HL-60 (cell line): Measurements from ENCODE around the gene ZMPSTE24.

Experiments
- POLR2AphosphoS5 ChIP-seq: IDR thresholded peaks from 2 replicates; pipeline ENCODE4 v1.6.1; 2012; ENCODE audit warnings: low read depth
- TF ChIP-seq, protein P1 (sequence below): IDR thresholded peaks from one replicate; pipeline ENCODE4 v1.5.1; 2011; ENCODE audit warnings: low read length, control low read depth, inconsistent platforms; ENCODE audit not compliant: insufficient read depth

DNA sequence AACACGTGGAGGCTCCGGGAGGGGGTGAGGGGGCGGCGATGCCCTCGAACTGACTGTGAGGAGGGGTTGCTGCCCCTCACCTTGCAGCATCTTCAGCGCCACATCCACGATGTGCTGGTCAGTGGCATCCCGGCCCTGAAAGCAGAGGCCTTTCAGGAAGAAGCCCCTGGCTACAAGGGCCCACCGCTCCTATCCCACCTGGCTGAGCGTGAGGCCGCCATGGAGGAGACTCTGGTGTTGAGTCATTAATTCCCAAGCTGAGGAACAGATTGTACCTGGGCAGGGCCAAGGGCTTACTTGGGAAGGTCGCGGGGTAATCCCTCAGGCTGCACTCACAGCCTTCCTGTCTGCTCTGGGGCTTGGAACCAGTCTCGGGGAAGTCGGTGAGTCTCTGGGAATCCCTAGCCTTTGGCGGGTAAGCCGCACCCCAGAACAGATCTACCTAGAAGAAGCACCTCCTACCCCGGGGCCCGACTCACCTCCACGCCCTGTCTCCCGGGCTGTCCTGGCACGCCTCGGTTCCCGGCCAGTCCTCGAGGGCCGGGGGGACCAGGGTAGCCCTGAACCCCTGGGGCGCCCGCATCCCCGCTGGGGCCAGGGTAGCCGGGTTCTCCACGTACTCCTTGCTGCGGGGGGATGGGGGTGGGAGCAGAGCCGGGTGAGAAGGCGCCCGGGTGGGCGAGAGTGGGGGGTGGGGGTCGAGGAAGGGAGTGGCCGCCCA lies 45.2 kb downstream of the ZMPSTE24 start:
- TF ChIP-seq, protein P1, sequence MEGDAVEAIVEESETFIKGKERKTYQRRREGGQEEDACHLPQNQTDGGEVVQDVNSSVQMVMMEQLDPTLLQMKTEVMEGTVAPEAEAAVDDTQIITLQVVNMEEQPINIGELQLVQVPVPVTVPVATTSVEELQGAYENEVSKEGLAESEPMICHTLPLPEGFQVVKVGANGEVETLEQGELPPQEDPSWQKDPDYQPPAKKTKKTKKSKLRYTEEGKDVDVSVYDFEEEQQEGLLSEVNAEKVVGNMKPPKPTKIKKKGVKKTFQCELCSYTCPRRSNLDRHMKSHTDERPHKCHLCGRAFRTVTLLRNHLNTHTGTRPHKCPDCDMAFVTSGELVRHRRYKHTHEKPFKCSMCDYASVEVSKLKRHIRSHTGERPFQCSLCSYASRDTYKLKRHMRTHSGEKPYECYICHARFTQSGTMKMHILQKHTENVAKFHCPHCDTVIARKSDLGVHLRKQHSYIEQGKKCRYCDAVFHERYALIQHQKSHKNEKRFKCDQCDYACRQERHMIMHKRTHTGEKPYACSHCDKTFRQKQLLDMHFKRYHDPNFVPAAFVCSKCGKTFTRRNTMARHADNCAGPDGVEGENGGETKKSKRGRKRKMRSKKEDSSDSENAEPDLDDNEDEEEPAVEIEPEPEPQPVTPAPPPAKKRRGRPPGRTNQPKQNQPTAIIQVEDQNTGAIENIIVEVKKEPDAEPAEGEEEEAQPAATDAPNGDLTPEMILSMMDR = no peak
- no peak for TF ChIP-seq POLR2AphosphoS5
